HepG2 (cell line): ENCODE measurements around the gene NGEF. TPM values are rescaled to one million over a fixed set of nuclear protein-coding genes. Genes with fewer than 3 reads are reported as not detected.

Experiments used
- ATAC-seq: fragments of 200-7000 bp; cut with Tn5 transposase; 3 replicates; pipeline ENCODE4 v1.9.1; 2020; ENCODE audit warnings: mild to moderate bottlenecking, moderate library complexity
- BruUV-seq: library from RNA; stranded (reverse); fragments of 400-500 nt; replicated peaks from 2 replicates; lab custom pipeline; 2021; lab: Mats Ljungman, UMichigan
- CTCF ChIA-PET: fragments of 300-600 bp; formaldehyde crosslinking; extraction: SDS; loops from one replicate; lab custom pipeline; 2021; ENCODE audit warnings: low total read pairs, inconsistent platforms, low intra/inter-chr PET ratio; lab: Yijun Ruan, JAX
- POLR2A ChIA-PET: fragments of 350-600 bp; sonication (Branson Sonifier 250); formaldehyde crosslinking; loops from one replicate; lab custom pipeline; 2020; ENCODE audit warnings: antibody characterized with exemption, inconsistent platforms; lab: Yijun Ruan, JAX
- DNase-seq: peaks from one replicate; pipeline ENCODE4 v3.0.0-alpha.2; 2015; ENCODE audit warnings: low spot score
- FAIRE-seq: peaks from 3 replicates; lab custom pipeline; 2011; peaks lifted over from hg19 to GRCh38; lab: Jason Lieb, UNC
- H2AFZ ChIP-seq: one replicate; pipeline ENCODE4 v1.6.1; 2011; ENCODE audit warnings: low read length, inconsistent platforms
- H3K27ac ChIP-seq: fragments of 300-600 bp; 3 replicates; pipeline ENCODE4 v1.8.0; 2011; ENCODE audit warnings: mixed run types, mild to moderate bottlenecking, mixed read lengths, low read length, inconsistent platforms; ENCODE audit not compliant: insufficient read depth; ENCODE audit errors: extremely low read length
- H3K27me3 ChIP-seq, 2 experiments: fragments of 200-600 bp in 1 of 2; 2 replicates in 1 of 2; 3 replicates in 1 of 2; pipeline versions ENCODE4 v1.6.0 to v1.8.0; 2011; ENCODE audit warnings: low read length in 2 of 2, mild to moderate bottlenecking in 2 of 2, moderate library complexity in 2 of 2, inconsistent platforms in 1 of 2; ENCODE audit not compliant: insufficient read depth in 2 of 2, control insufficient read depth in 1 of 2
- H3K36me3 ChIP-seq, 2 experiments: fragments of 200-600 bp in 1 of 2; replicated peaks in 1 of 2; 2 replicates in 1 of 2; 3 replicates in 1 of 2; pipeline versions ENCODE4 v1.5.1 to v1.8.0; 2011; ENCODE audit warnings: low read length in 2 of 2, inconsistent platforms in 1 of 2; ENCODE audit not compliant: insufficient read depth in 2 of 2, control insufficient read depth in 1 of 2
- H3K4me1 ChIP-seq: 2 replicates; pipeline ENCODE4 v1.5.1; 2012; ENCODE audit warnings: low read length, inconsistent platforms; ENCODE audit not compliant: insufficient read depth
- H3K4me2 ChIP-seq: 2 replicates; pipeline ENCODE4 v1.6.0; 2011; ENCODE audit warnings: low read depth, low read length, inconsistent platforms
- H3K4me3 ChIP-seq, 3 experiments: fragments of 200-600 bp in 1 of 3; sonication (generic), shearing (Covaris generic) in 1 of 3; replicated peaks in 1 of 3; 2 replicates each; pipeline ENCODE4 v1.5.1; 2011 to 2016; ENCODE audit warnings: low read length in 3 of 3, inconsistent platforms in 2 of 3, low read depth in 2 of 3, mild to moderate bottlenecking in 2 of 3, control low read depth in 1 of 3, mixed read lengths in 1 of 3; ENCODE audit not compliant: insufficient read depth in 1 of 3
- H3K79me2 ChIP-seq: one replicate; pipeline ENCODE4 v1.6.1; 2011; ENCODE audit warnings: low read length, inconsistent platforms; ENCODE audit not compliant: insufficient read depth
- H3K9ac ChIP-seq: 2 replicates; pipeline ENCODE4 v1.6.0; 2011; ENCODE audit warnings: mild to moderate bottlenecking, low read depth, low read length, inconsistent platforms; ENCODE audit not compliant: insufficient read depth
- H3K9me3 ChIP-seq: 2 replicates; pipeline ENCODE4 v1.5.1; 2012; ENCODE audit warnings: mild to moderate bottlenecking, low read length
- H4K20me1 ChIP-seq: 2 replicates; pipeline ENCODE4 v1.6.0; 2011; ENCODE audit warnings: inconsistent platforms, mild to moderate bottlenecking, low read length, moderate library complexity; ENCODE audit not compliant: insufficient read depth
- DPF2 ChIP-seq: sonication (generic); formaldehyde crosslinking; IDR thresholded peaks from 2 replicates; pipeline ENCODE4 v1.4.0; 2020; ENCODE audit warnings: mild to moderate bottlenecking, low read depth, missing genetic modification reagents, borderline replicate concordance
- NR0B2 ChIP-seq: sonication (generic); formaldehyde crosslinking; IDR thresholded peaks from 2 replicates; pipeline ENCODE4 v1.4.0; 2020; ENCODE audit warnings: mild to moderate bottlenecking, missing genetic modification reagents
- PHF5A ChIP-seq: IDR thresholded peaks from one replicate; pipeline ENCODE4 v1.6.1; 2018; ENCODE audit warnings: low read depth, missing genetic modification reagents; ENCODE audit not compliant: unreplicated experiment
- POLR2A ChIP-seq, 2 experiments: IDR thresholded peaks; 2 replicates each; pipeline ENCODE4 v1.6.1; 2011; ENCODE audit warnings: low read depth in 2 of 2, low read length in 2 of 2, mild to moderate bottlenecking in 1 of 2, moderate library complexity in 1 of 2; ENCODE audit not compliant: insufficient read depth in 1 of 2
- SNAI1 ChIP-seq: sonication (generic); formaldehyde crosslinking; IDR thresholded peaks from 2 replicates; pipeline ENCODE4 v1.5.0; 2020; ENCODE audit warnings: mild to moderate bottlenecking, missing genetic modification reagents, borderline replicate concordance
- ZBTB33 ChIP-seq: sonication (generic); formaldehyde crosslinking; IDR thresholded peaks from 2 replicates; pipeline ENCODE4 v1.4.0; 2020; ENCODE audit warnings: missing genetic modification reagents
- ZC3H4 ChIP-seq: sonication (generic); formaldehyde crosslinking; IDR thresholded peaks from 2 replicates; pipeline ENCODE4 v1.4.0; 2020; ENCODE audit warnings: missing genetic modification reagents, borderline replicate concordance
- ZNF20 ChIP-seq: sonication (generic); formaldehyde crosslinking; IDR thresholded peaks from 2 replicates; pipeline ENCODE4 v1.4.0; 2020; ENCODE audit warnings: mild to moderate bottlenecking, moderate library complexity, missing genetic modification reagents
- ZNF207 ChIP-seq: fragments of 450-650 bp; IDR thresholded peaks from 2 replicates; pipeline ENCODE4 v1.6.1; 2016; ENCODE audit warnings: antibody characterized with exemption, borderline replicate concordance
- ZNF281 ChIP-seq: sonication (generic); formaldehyde crosslinking; IDR thresholded peaks from 2 replicates; pipeline ENCODE4 v1.4.0; 2020; ENCODE audit warnings: missing genetic modification reagents, borderline replicate concordance
- ZNF547 ChIP-seq: sonication (generic); formaldehyde crosslinking; IDR thresholded peaks from 2 replicates; pipeline ENCODE4 v1.5.1; 2020; ENCODE audit warnings: mild to moderate bottlenecking, missing genetic modification reagents
- ZNF556 ChIP-seq: sonication (generic); formaldehyde crosslinking; IDR thresholded peaks from 2 replicates; pipeline ENCODE4 v1.4.0; 2020; ENCODE audit warnings: mild to moderate bottlenecking, missing genetic modification reagents, borderline replicate concordance
- in situ Hi-C: cut with HindIII; loops from 2 replicates; pipeline ENCODE4 v1.10.0; 2017; ENCODE audit warnings: low pct_unique_long_range_greater_than_20kb; ENCODE audit not compliant: extremely low pct_ligation_motif_present
- intact Hi-C: fragments of 100-400 bp; cut with micrococcal nuclease; formaldehyde crosslinking; loops from one replicate; pipeline ENCODE4 v1.10.0; 2022; ENCODE audit not compliant: unreplicated experiment
- polyA plus RNA-seq, 8 experiments: library from polyadenylated mRNA; depleted of rRNA in 3 of 8; stranded (reverse) in 7 of 8; unstranded in 1 of 8; fragments of >200 nt; fragmentation: Illumina TruSeq in 4 of 8; extraction: Trizol in 4 of 8; gene quantifications; 2 replicates each; pipeline versions ENCODE4 v1.2.1 to v1.2.3, GENCODE V29; 2011 to 2016; ENCODE audit warnings: low read depth in 4 of 8, missing spikeins in 1 of 8, mixed read lengths in 1 of 8; ENCODE audit not compliant: insufficient read depth in 1 of 8
- total RNA-seq, 5 experiments: library from RNA; depleted of rRNA; stranded (reverse); fragments of >200 nt; fragmentation: Illumina TruSeq; extraction: Trizol; gene quantifications; 2 replicates each; pipeline ENCODE4 v1.2.3, GENCODE V29; 2016; ENCODE audit warnings: low read depth in 1 of 5
- TF ChIP-seq, protein P1 (sequence below): sonication (generic); formaldehyde crosslinking; IDR thresholded peaks from 2 replicates; pipeline ENCODE4 v1.5.0; 2020; ENCODE audit warnings: missing genetic modification reagents

NGEF gene
- total and polyA plus RNA-seq, 2 of the 13 experiments (the other 11 are each of a cell fraction or from before 2014, with no cell fraction given), result 14.4 to 36.9 TPM

DNA sequence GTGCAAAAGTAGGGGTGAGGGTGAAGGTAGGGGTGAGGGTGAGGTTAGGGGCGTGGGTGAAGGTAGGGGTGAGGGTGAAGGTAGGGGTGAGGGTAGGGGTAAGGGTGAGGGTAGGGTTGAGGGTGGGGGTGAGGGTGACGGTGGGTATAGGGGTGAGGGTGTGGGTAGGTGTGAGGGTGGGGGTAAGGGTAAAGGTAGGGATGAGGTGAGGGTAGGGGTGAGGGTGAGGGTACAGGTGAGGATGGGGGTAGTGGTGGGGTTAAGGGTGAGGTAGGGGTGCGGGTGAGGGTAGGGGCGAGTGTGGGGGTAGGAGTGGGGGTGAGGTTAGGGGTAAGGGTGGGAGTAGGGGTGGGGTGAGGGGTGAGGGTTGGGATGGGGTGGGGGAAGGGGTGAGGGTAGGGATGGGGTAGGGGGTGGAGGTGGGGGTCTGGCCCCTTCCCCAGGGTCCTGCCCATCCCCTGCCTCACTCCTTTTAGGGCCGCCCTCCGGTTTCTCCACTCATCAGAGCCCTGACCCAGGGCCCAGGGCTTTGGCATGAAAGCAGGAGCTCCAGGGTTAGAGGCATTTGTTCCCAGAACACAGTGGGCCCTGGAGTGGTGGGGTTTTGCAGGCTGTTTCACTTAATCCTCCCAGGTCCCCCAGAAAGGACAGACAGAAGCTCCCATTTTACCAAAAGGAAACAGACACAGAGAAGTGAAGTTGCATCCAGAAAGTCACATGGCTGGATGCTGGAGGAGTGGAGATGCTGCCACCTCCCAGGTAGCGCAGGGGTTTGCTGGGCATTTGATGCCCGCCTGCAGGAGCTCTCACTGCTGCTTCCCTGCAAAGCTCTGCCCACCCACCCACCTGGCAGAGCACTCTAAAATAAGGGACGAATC, 116.1 kb downstream of the NGEF start (continued):
- no peak for TF ChIP-seq DPF2 (CRISPR knock-in tag)
- TF ChIP-seq, all 625 proteins: peak for 0

DNA sequence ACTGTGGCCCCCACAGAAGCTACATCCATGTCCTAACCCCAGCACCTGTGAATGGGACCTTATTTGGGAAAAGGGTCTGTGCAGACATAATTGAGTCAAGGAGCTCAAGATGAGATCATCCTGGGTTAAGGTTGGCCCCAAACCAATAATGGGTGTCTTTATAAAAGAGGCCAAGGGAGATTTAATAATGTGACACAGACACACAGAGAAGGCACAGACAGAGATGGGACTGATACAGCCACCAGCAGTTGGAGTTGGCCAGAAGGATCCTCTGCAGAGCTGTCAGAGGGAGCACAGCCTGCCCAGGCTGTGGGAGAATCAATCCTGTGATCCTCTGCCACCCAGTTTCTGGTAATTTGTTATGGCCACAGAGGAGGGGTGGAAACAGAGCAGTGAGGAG, 116.9 kb downstream of the NGEF start:
- no peaks in the 10 kb centered on the region for H3K9me3 ChIP-seq
- CTCF ChIA-PET, result no interaction called here
- no peaks in the 10 kb centered on the region for H3K27me3 ChIP-seq
- no peak for TF ChIP-seq ZBTB33 (CRISPR knock-in tag)
- TF ChIP-seq ZNF556 (CRISPR knock-in tag), result no peak
- no peak for TF ChIP-seq NR0B2
- TF ChIP-seq POLR2A (IDR thresholded peaks at IDR 0.05; ENCODE audit: insufficient read depth in 1 of 2, low read depth in 2 of 2, low read length in 2 of 2), result no peak
- TF ChIP-seq ZC3H4, result no peak
- TF ChIP-seq, protein P1, sequence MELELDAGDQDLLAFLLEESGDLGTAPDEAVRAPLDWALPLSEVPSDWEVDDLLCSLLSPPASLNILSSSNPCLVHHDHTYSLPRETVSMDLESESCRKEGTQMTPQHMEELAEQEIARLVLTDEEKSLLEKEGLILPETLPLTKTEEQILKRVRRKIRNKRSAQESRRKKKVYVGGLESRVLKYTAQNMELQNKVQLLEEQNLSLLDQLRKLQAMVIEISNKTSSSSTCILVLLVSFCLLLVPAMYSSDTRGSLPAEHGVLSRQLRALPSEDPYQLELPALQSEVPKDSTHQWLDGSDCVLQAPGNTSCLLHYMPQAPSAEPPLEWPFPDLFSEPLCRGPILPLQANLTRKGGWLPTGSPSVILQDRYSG (CRISPR knock-in tag), result no peak
- TF ChIP-seq ZNF547, result no peak
- TF ChIP-seq PHF5A (CRISPR knock-in tag), result no peak
- no peak for TF ChIP-seq ZNF207
- TF ChIP-seq SNAI1 (CRISPR knock-in tag), result no peak
- no peak for TF ChIP-seq ZNF281 (CRISPR knock-in tag)
- no peak for TF ChIP-seq ZNF20 (CRISPR knock-in tag)
- H3K79me2 ChIP-seq, result no peaks in the 10 kb centered on the region
- ATAC-seq (no peak), DNase-seq (no peak), FAIRE-seq (no peak)
- H3K27ac ChIP-seq, result no peak overlapping the region
- H3K9ac ChIP-seq, result no peak overlapping the region
- no peaks in the 10 kb centered on the region for H3K4me1 ChIP-seq
- H3K4me3 ChIP-seq, result no peak overlapping the region
- POLR2A ChIA-PET, result no interaction called here
- H2AFZ ChIP-seq, result no peak overlapping the region
- in situ Hi-C loops (no loop called here), intact Hi-C loops (no loop called here)
- no peaks in the 10 kb centered on the region for H4K20me1 ChIP-seq
- H3K36me3 ChIP-seq, result peaks cover 15 to 32% of the 10 kb centered on the region in 2 experiments
- no TSS peak for BruUV-seq
- H3K4me2 ChIP-seq, result no peak overlapping the region
